Natural killer cell (primary cell): ENCODE measurements around the gene MUC5AC. TPM values are rescaled to one million over a fixed set of nuclear protein-coding genes. Genes with fewer than 3 reads are reported as not detected.
A peak's percentile ranks its signal among the peaks of the same experiment; 100 is the strongest.

Source experiments
- ATAC-seq, 3 donors: fragments of 150-1000 bp in 2 of 3; fragments of 200-7000 bp in 1 of 3; cut with Tn5 transposase; 1 replicate in 1 of 3; 2 replicates in 2 of 3; pipeline ENCODE4 v1.10.0; 2021; ENCODE audit warnings: mild to moderate bottlenecking in 2 of 3, moderate library complexity in 2 of 3
- DNase-seq, 2 donors: peaks; one replicate each; pipeline versions ENCODE4 v3.0.0 to v3.0.0-alpha.2; 2013 to 2021; ENCODE audit warnings: mixed read lengths in 1 of 2
- H3K27ac ChIP-seq: one replicate; pipeline ENCODE4 v1.5.1; 2013; ENCODE audit warnings: mild to moderate bottlenecking, low read length
- H3K27me3 ChIP-seq: one replicate; pipeline ENCODE4 v1.6.1; 2013; ENCODE audit warnings: low read length; ENCODE audit not compliant: control insufficient read depth, insufficient read depth
- H3K36me3 ChIP-seq: one replicate; pipeline ENCODE4 v1.6.1; 2013; ENCODE audit warnings: low read length; ENCODE audit not compliant: control insufficient read depth, insufficient read depth
- H3K4me1 ChIP-seq: one replicate; pipeline ENCODE4 v1.6.1; 2013; ENCODE audit warnings: low read length; ENCODE audit not compliant: control insufficient read depth, insufficient read depth
- H3K4me3 ChIP-seq: one replicate; pipeline ENCODE4 v1.5.1; 2013; ENCODE audit warnings: low read length
- H3K9me3 ChIP-seq: one replicate; pipeline ENCODE4 v1.6.1; 2013; ENCODE audit warnings: low read length; ENCODE audit not compliant: control insufficient read depth, insufficient read depth
- H3K27ac Mint-ChIP-seq, 2 donors: one replicate each; pipeline ENCODE4 v1.8.0; 2022; ENCODE audit warnings: mild to moderate bottlenecking in 2 of 2, mixed read lengths in 2 of 2, moderate library complexity in 1 of 2
- H3K27me3 Mint-ChIP-seq, 2 donors: one replicate each; pipeline ENCODE4 v1.8.0; 2022; ENCODE audit warnings: low read depth in 2 of 2, mixed read lengths in 2 of 2
- H3K36me3 Mint-ChIP-seq: one replicate; pipeline ENCODE4 v1.8.0; 2022; ENCODE audit warnings: mixed read lengths
- H3K4me1 Mint-ChIP-seq, 2 donors: one replicate each; pipeline ENCODE4 v1.8.0; 2022; ENCODE audit warnings: mixed read lengths in 2 of 2
- H3K4me3 Mint-ChIP-seq: one replicate; pipeline ENCODE4 v1.8.0; 2022; ENCODE audit warnings: mild to moderate bottlenecking, moderate library complexity, mixed read lengths
- H3K9me3 Mint-ChIP-seq, 2 donors: one replicate each; pipeline ENCODE4 v1.8.0; 2022; ENCODE audit warnings: mixed read lengths in 2 of 2
- CTCF ChIP-seq: fragments of 200-600 bp; IDR thresholded peaks from one replicate; pipeline ENCODE4 v1.8.0; 2022; ENCODE audit warnings: antibody characterized with exemption
- WGBS: methylation state at CpG from one replicate; pipeline ENCODE4 v1.1.7; 2013; ENCODE audit warnings: missing lambda C conversion rate; ENCODE audit not compliant: insufficient coverage; 5-methylcytosine and 5-hydroxymethylcytosine counted together
- intact Hi-C: fragments of 100-400 bp; cut with micrococcal nuclease; formaldehyde crosslinking; loops from one replicate; pipeline ENCODE4 v1.14.2; 2022
- total RNA-seq, 4 donors: library from RNA; stranded (reverse); fragments of 120-200 nt in 1 of 4; gene quantifications; one replicate each; pipeline versions ENCODE4 v1.2.3 to v1.2.4, GENCODE V29; 2013 to 2022

The MUC5AC gene
- total RNA-seq, 3 donors from 2014 or later (not counting 1 experiment from before 2014, with no cell fraction given), result not detected

DNA sequence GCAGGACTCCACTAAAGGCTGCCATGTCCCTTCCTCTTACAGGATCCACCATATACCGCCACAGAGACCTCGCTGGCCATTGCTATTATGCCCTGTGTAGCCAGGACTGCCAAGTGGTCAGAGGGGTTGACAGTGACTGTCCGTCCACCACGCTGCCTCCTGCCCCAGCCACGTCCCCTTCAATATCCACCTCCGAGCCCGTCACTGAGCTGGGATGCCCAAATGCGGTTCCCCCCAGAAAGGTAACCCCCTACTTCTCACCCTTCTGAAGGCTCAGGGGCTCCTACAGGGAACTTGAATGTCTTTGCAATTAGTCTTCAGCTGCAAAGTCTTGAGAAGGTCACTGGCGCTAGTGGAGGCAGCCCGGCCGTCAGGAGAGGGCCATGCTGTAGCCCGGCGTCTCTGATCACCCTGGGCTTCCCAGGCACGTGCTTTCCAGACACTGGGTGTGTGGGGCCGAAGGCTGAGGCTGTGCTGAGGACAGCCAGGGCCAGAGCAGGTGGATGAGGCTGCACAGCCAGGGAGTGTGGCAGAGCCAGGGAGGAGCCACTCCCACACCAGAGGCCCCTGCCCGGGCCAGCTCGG lies 35.1 kb downstream of the MUC5AC start:
- H3K9me3 Mint-ChIP-seq, result no peaks in the 10 kb centered on the region
- H3K27ac ChIP-seq, result no peak overlapping the region
- intact Hi-C loops, result no loop called here
- 90% methylated on average over 15 of the region's 17 CpGs for whole genome bisulfite sequencing
- no peak overlapping the region for H3K4me3 ChIP-seq
- H3K4me1 Mint-ChIP-seq, result no peaks in the 10 kb centered on the region
- H3K27me3 ChIP-seq, result no peaks in the 10 kb centered on the region
- H3K4me3 Mint-ChIP-seq, result no peak overlapping the region
- no peaks in the 10 kb centered on the region for H3K4me1 ChIP-seq
- ATAC-seq (no peak), DNase-seq (peak in 1 of 2 donors; percentile 5)
- no peak for TF ChIP-seq CTCF
- no peaks in the 10 kb centered on the region for H3K36me3 ChIP-seq
- no peaks in the 10 kb centered on the region for H3K27me3 Mint-ChIP-seq
- H3K27ac Mint-ChIP-seq, result no peak overlapping the region
- H3K36me3 Mint-ChIP-seq, result no peaks in the 10 kb centered on the region
- H3K9me3 ChIP-seq, result no peaks in the 10 kb centered on the region

DNA sequence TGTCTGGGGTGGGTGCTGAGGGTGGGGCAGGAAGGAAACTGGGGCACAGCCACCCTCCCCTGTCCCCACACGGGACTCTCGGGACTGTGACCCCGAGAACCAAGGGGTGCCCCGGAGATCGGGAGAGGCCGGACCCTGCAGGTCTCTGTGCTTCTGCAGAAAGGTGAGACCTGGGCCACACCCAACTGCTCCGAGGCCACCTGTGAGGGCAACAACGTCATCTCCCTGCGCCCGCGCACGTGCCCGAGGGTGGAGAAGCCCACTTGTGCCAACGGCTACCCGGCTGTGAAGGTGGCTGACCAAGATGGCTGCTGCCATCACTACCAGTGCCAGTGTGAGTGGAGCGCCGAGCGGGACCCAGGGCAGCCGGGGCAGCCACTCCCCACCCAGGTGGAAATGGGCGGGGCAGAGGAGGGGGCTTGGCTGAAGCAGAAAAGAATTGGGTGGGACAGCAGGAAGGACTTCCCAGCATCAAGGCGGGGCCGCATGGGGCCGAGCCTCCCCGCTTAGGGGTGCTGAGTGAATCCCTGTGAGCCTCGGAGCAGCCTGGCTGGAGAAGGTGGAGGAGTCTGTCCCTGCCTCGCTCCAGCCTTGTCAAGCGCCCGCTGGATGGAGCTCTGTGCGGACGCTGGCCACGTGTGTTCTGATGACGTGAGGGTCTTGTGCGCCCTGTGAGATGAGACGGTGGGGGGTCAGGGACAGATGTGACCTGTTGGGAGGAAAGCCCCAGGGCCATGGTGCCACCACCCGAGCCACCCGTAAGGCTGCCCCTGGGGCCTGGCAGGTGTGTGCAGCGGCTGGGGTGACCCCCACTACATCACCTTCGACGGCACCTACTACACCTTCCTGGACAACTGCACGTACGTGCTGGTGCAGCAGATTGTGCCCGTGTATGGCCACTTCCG lies 35.8 kb downstream of the MUC5AC start:
- Histone ChIP-seq H3K36me3 (no peaks in the 10 kb centered on the region), H3K4me3 (no peak overlapping the region), H3K27me3 (no peaks in the 10 kb centered on the region), H3K9me3 (no peaks in the 10 kb centered on the region), H3K27ac (no peak overlapping the region), H3K4me1 (no peaks in the 10 kb centered on the region)
- DNase-seq (peak in 1 of 2 donors; percentile 12), ATAC-seq (no peak)
- no peaks in the 10 kb centered on the region for H3K27me3 Mint-ChIP-seq
- intact Hi-C loops, result no loop called here
- TF ChIP-seq CTCF, result no peak
- no peak overlapping the region for H3K4me3 Mint-ChIP-seq
- 88% methylated on average over 43 of the region's 43 CpGs for WGBS
- H3K9me3 Mint-ChIP-seq, result no peaks in the 10 kb centered on the region
- no peaks in the 10 kb centered on the region for H3K4me1 Mint-ChIP-seq
- no peaks in the 10 kb centered on the region for H3K36me3 Mint-ChIP-seq
- H3K27ac Mint-ChIP-seq, result no peak overlapping the region

DNA sequence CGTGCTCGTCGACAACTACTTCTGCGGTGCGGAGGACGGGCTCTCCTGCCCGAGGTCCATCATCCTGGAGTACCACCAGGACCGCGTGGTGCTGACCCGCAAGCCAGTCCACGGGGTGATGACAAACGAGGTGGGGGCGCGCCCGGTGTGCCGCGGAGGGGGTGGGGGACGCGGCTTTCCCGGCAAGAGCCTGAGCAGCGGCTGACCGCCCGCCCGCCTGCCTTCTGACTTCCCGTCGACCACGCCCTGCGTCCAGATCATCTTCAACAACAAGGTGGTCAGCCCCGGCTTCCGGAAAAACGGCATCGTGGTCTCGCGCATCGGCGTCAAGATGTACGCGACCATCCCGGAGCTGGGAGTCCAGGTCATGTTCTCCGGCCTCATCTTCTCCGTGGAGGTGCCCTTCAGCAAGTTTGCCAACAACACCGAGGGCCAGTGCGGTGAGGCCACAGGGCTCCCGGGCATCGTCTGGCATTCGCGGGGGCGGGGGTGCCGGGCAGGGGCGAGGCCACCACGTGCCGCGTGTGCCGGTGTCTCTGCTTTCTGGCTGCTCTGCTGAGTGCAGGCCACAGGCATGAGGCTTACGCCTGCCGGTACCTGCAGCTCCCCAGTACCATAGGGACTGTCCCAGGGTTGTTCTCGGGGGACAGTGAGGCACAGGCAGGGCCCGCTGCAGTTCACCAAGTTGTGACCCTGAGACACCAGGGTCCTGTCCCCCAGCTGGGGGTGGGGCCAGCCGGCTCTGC lies 36.7 kb downstream of the MUC5AC start:
- no peak for ATAC-seq
- Mint-ChIP-seq H3K9me3 (no peaks in the 10 kb centered on the region), H3K27ac (no peak overlapping the region), H3K4me1 (no peaks in the 10 kb centered on the region), H3K27me3 (no peaks in the 10 kb centered on the region), H3K4me3 (no peak overlapping the region), H3K36me3 (no peaks in the 10 kb centered on the region)
- H3K27ac ChIP-seq, result no peak overlapping the region
- peak in 1 of 2 donors; percentile 13 for DNase-seq
- no peak for TF ChIP-seq CTCF
- no peaks in the 10 kb centered on the region for H3K36me3 ChIP-seq
- no peaks in the 10 kb centered on the region for H3K9me3 ChIP-seq
- intact Hi-C loops, result no loop called here
- WGBS, result 94% methylated on average over 59 of the region's 59 CpGs
- no peak overlapping the region for H3K4me3 ChIP-seq
- no peaks in the 10 kb centered on the region for H3K4me1 ChIP-seq
- H3K27me3 ChIP-seq, result no peaks in the 10 kb centered on the region
